ENCODE measurements around the gene SGIP1. TPM values are rescaled to one million over a fixed set of nuclear protein-coding genes. Genes with fewer than 3 reads are reported as not detected.

The SGIP1 gene
- total RNA-seq, 1 experiment from 2014 or later, result 2.8 TPM

DNA sequence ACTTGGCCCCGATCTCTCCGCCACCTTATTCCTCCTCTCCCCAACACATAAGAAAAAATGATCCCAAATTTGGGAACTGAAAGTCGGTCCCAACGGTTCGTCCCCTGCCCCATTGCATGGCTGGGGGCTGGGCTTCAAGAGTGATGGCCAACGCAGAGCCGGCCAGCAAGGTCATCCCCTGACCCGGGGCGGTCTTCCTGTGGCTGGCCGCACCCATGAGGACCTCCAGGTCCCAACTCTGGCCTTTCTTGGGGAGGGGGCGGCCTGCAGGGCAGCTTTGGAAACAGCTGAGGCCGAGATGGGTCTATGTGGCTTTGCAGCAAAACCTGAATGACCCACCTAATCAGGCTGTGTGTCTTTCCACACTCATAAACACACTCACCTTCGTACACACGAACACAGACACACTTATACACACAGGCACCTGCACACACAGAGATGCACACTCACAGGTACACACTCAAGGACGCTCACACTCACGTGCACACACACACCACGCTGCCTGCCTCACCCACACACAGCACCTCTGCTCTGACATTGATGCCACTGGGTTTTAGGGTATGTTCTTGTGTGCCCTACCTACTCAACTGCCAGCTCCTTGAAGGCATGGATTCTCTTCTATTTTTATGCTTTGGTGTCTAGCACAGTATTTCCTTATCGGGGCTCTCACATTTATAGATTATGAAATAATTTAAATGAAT, 218.9 kb downstream of the SGIP1 start:
- Histone ChIP-seq H3K27me3 (replicated peaks) (no peaks in the 10 kb centered on the region), H3K27ac (no peak overlapping the region), H3K9me3 (replicated peaks) (no peaks in the 10 kb centered on the region), H3K4me3 (no peak overlapping the region), H3K36me3 (no peaks in the 10 kb centered on the region), H3K4me1 (replicated peaks) (peaks cover 7% of the 10 kb centered on the region)
- DNase-seq (ENCODE audit: low read depth in 1 of 2, low spot score in 2 of 2), result no peak

DNA sequence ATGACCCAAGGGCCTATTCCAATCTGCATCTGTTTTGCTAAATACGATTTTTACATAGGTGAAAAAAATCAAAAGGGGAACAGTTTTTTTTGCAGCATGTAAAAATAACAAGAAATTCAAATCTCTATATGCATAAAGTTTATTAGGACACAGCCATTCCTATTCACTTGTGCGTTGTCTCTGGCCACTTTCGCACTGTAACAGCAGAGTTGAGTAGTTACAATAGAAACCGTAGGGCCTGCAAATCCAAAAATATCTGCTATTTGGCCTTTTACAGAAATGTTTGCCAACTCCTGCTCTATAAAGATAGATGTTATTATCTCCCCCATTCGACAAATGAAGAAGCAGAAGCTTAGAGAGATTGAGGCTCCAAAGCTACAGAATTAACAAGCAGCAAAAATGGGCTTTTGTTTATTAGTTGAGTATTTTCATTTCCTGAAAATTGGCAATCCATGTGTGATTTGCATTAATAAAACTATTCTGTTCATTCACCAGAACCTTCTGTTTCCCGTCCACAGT, 223.8 kb downstream of the SGIP1 start:
- DNase-seq (ENCODE audit: low read depth in 1 of 2, low spot score in 2 of 2), result no peak
- no peak overlapping the region for H3K27ac ChIP-seq
- H3K4me1 ChIP-seq (replicated peaks), result no peaks in the 10 kb centered on the region
- no peaks in the 10 kb centered on the region for H3K36me3 ChIP-seq
- H3K27me3 ChIP-seq (replicated peaks), result no peaks in the 10 kb centered on the region
- H3K4me3 ChIP-seq, result no peak overlapping the region
- H3K9me3 ChIP-seq (replicated peaks), result no peaks in the 10 kb centered on the region

DNA sequence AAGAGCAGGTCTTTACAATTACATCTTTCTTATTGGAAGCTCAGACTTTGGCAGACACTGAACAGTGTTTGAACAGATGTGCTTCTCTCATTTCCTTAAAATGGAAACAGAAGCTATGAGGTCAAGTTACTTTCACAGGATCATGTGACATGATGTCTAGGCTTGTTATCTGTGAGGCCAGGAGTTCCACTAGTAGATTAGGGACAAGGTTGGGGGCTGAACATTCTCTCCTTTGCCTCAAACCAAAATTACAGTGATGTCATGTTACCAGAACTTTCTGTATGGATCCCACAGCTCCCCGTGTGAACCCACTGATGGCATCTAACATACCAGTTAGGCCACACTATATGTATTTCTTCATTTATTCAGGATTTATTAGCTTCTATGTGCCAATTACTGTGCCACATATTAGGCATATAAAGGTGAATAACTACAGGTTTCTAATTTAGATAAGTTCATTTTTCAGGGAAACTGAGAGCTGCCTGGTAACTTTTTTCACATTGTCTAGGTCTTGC, 224.3 kb downstream of the SGIP1 start:
- no peak for DNase-seq (ENCODE audit: low read depth in 1 of 2, low spot score in 2 of 2)
- Histone ChIP-seq H3K4me3 (no peak overlapping the region), H3K27me3 (replicated peaks) (no peaks in the 10 kb centered on the region), H3K27ac (no peak overlapping the region), H3K36me3 (no peaks in the 10 kb centered on the region), H3K4me1 (replicated peaks) (no peaks in the 10 kb centered on the region), H3K9me3 (replicated peaks) (no peaks in the 10 kb centered on the region)

DNA sequence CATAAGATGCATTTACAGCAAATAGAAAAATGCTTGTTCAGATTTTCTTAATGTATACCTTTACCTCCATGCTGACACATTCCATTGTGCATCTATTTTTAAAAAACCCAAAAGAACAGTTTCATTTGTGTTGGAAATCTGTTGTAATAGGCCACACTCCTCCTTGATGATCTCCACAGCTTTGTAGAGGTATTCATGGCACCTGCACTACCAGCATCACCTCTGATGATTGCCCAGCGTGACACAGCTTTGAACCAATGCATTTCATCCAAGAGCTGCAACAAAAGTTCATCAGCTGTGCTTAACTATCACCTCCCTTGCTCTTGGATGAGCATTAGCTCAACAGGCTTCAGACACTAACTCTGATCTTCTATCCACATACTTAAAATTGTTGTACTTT, 226.6 kb downstream of the SGIP1 start:
- no peak for DNase-seq (ENCODE audit: low read depth in 1 of 2, low spot score in 2 of 2)
- Histone ChIP-seq H3K27me3 (replicated peaks) (no peaks in the 10 kb centered on the region), H3K4me3 (no peak overlapping the region), H3K9me3 (replicated peaks) (no peaks in the 10 kb centered on the region), H3K36me3 (no peaks in the 10 kb centered on the region), H3K4me1 (replicated peaks) (no peaks in the 10 kb centered on the region), H3K27ac (no peak overlapping the region)

DNA sequence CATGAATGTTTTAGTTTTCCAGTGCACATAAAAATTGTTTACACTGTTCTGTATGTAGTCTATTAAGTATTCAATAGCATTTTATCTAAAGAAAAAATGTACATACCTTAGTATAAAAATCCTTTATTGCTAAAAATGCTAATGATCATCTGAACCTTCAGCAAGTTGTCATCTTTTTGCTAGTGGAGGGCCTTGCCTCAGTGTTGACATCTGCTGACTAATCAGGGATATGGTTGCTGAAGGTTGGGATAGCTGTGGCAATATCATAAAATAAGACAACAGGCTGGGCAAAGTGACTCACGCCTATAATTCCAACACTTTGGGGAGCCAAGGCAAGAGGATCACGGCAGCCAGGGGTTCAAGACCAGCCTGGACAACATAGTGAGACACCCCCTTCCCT, 227.3 kb downstream of the SGIP1 start:
- H3K27ac ChIP-seq, result no peak overlapping the region
- H3K9me3 ChIP-seq (replicated peaks), result no peaks in the 10 kb centered on the region
- no peaks in the 10 kb centered on the region for H3K27me3 ChIP-seq (replicated peaks)
- no peaks in the 10 kb centered on the region for H3K4me1 ChIP-seq (replicated peaks)
- DNase-seq (ENCODE audit: low read depth in 1 of 2, low spot score in 2 of 2), result no peak
- H3K4me3 ChIP-seq, result no peak overlapping the region
- no peaks in the 10 kb centered on the region for H3K36me3 ChIP-seq

DNA sequence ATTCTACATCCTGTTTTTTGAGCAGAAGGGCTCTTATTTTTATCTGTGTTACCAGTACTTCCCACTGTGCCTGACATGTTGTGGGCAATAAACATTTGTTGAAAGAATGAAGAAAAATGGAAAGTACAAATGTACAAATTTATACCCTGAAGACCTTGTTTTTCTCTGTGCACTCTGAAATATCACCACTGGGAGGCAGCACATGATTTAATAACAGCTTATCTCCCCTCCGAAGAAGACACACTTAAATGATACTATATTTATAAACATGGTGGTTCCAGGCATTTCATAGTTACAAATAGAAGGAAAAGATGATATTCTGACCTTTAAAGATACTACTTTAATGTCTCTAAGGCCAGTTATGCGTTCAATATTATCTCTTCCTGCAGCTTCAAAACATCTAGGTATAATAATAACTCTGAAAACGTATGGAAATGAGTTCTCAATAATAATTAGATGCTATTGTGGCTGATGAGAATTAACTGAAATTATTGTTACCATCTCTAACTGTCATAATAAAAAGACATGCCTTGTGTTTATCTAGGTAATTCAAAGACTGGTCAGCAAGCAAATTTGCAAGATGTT, 231.1 kb downstream of the SGIP1 start:
- Histone ChIP-seq H3K27me3 (replicated peaks) (no peaks in the 10 kb centered on the region), H3K9me3 (replicated peaks) (no peaks in the 10 kb centered on the region)
- DNase-seq (ENCODE audit: low read depth in 1 of 2, low spot score in 2 of 2), result peak in 1 of 2 experiments; percentile 33

DNA sequence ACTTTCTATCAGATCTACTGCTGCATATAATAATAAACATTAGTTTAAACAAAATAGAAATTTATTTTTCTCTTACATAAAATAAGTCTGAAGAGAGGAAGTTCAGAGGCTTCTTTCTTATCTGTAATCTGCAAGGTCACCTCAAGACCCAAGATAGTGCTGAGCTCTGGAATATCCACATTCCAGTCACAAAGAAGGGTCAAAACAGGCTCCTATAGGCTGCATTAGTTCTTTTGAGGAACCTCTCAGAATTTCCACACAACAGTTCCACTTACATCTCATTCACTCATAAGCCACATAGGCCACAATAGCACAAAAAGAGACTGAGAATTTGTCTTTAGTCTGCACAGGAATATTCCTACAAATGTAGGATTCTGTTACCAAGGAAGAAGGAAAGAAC, 233.7 kb downstream of the SGIP1 start:
- Histone ChIP-seq H3K9me3 (replicated peaks) (no peaks in the 10 kb centered on the region), H3K27me3 (replicated peaks) (no peaks in the 10 kb centered on the region), H3K27ac (no peak overlapping the region), H3K36me3 (no peaks in the 10 kb centered on the region), H3K4me3 (no peak overlapping the region), H3K4me1 (replicated peaks) (no peaks in the 10 kb centered on the region)
- DNase-seq (ENCODE audit: low read depth in 1 of 2, low spot score in 2 of 2), result no peak

More for the DNA sequence above, 231.1 kb downstream of the SGIP1 start:
- H3K36me3 ChIP-seq, result no peaks in the 10 kb centered on the region
- H3K4me3 ChIP-seq, result no peak overlapping the region
- no peak overlapping the region for H3K27ac ChIP-seq
- no peaks in the 10 kb centered on the region for H3K4me1 ChIP-seq (replicated peaks)

DNA sequence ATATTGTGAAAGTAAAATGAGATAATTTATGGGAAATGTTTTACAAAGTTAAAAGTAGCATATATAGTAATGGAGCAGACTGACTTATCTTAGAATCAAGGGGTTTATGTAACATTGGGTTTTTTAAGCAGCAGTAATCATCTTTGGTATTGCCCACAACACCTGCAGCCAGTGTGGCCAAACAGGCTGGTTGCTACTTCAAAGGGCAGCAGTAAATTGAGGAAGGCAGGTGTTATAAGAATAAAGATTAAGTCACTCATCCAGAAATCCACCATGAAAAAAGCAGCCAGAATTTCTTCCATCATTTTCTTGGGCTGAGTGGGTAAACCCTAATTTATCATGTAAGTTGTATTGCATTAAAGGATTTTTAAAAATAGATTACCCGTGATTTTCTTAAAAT, 235.0 kb downstream of the SGIP1 start:
- H3K9me3 ChIP-seq (replicated peaks), result no peaks in the 10 kb centered on the region
- H3K4me1 ChIP-seq (replicated peaks), result no peaks in the 10 kb centered on the region
- H3K36me3 ChIP-seq, result no peaks in the 10 kb centered on the region
- DNase-seq (ENCODE audit: low read depth in 1 of 2, low spot score in 2 of 2), result no peak
- H3K4me3 ChIP-seq, result no peak overlapping the region
- no peak overlapping the region for H3K27ac ChIP-seq
- no peaks in the 10 kb centered on the region for H3K27me3 ChIP-seq (replicated peaks)

DNA sequence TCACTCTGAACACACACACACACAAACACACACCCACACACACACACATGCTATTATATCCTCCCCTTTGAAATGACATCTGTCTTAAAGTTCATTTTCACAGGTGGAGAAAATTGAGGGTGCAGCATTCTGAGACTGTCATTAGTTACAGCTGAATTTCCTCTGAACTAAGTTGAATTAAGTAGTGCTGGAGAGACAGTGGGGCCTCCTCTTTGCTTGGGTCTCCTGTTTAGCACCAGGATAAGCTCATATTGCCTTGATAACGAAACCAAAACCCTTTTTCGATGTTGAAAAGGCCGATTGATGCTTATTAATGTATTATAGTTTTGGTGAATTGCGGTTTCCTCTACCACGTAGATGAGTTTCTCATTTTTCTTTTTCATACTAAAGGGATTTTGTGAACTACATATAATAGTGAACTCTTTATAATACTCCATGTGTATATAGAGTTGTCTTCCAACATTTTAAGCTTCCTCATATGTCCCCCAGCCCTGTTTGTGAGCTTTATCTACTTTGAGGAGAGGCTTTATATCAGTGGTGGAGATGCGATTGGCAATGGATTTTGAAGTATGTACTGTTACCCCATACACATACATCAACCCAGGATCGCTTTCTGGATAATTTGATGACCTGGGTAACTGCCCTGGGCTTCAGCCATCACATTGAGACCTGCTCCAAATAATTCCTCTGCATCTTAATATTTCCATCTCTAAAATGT, 235.7 kb downstream of the SGIP1 start:
- DNase-seq (ENCODE audit: low read depth in 1 of 2, low spot score in 2 of 2), result no peak
- no peak overlapping the region for H3K27ac ChIP-seq
- H3K4me3 ChIP-seq, result peak overlapping the region; percentile 9; the same call in 1 of the 2 replicates
- no peaks in the 10 kb centered on the region for H3K36me3 ChIP-seq
- no peaks in the 10 kb centered on the region for H3K4me1 ChIP-seq (replicated peaks)
- no peaks in the 10 kb centered on the region for H3K27me3 ChIP-seq (replicated peaks)
- no peaks in the 10 kb centered on the region for H3K9me3 ChIP-seq (replicated peaks)

DNA sequence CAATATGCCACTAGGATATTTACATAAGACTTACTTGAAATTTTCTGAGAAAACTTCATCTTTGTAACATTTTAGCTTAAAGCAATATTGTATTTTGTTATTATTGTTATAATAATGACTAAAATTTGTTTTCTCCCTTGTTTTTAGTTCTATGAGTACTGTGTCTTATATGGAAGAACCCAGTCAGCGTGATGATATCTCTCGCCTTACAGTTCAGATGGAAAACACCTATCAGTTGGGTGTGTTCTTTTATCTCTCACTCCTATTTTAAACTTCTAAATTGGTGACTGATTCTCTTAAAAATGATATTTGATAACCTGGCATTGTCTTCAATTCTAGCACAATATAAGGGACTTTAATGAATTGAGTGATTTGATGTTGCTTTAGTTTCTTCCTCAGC, 236.3 kb downstream of the SGIP1 start:
- Histone ChIP-seq H3K36me3 (no peaks in the 10 kb centered on the region), H3K27me3 (replicated peaks) (no peaks in the 10 kb centered on the region), H3K27ac (no peak overlapping the region), H3K4me1 (replicated peaks) (no peaks in the 10 kb centered on the region), H3K4me3 (no peak overlapping the region), H3K9me3 (replicated peaks) (no peaks in the 10 kb centered on the region)
- DNase-seq (ENCODE audit: low read depth in 1 of 2, low spot score in 2 of 2), result no peak

DNA sequence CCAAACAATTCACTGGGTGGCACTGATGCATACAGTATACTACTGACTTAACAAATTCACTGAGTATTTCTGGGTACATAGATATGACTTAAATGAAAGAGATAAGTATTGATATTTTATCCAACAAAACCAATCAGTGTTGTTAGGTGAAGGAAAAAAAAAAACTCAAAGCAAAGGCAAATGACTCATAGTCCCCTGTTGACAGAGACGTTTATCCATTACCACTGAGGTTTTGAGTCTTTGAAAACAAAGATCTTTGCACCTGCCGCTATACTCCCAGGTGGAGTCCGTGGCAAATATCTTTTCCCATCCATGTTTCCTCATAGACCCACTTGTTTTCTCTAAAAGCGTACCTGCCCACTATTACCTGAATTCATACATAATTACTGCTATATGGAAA, 236.7 kb downstream of the SGIP1 start:
- H3K27me3 ChIP-seq (replicated peaks), result no peaks in the 10 kb centered on the region
- no peak overlapping the region for H3K4me3 ChIP-seq
- no peaks in the 10 kb centered on the region for H3K4me1 ChIP-seq (replicated peaks)
- no peaks in the 10 kb centered on the region for H3K36me3 ChIP-seq
- no peaks in the 10 kb centered on the region for H3K9me3 ChIP-seq (replicated peaks)
- no peak for DNase-seq (ENCODE audit: low read depth in 1 of 2, low spot score in 2 of 2)
- H3K27ac ChIP-seq, result no peak overlapping the region

DNA sequence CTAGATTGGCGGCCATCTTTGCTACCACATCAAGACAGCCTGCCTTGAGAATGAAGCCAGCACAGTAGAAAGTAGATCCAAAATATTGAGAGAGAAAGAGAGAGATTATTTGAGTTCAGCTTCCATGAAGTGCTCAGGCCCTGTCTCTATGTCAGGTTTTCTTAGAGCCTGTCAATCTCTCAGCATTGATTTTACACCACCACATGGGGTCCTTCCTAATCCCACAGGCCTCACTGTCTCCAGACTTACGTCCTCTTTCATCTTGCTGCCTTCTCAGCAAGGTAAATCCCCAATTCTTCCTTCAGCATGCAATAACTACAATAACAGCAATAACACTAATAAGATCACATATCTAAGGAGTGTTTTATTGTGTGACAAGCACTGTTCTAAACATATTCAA, 239.3 kb downstream of the SGIP1 start:
- no peaks in the 10 kb centered on the region for H3K4me1 ChIP-seq (replicated peaks)
- no peaks in the 10 kb centered on the region for H3K9me3 ChIP-seq (replicated peaks)
- H3K27ac ChIP-seq, result no peak overlapping the region
- H3K27me3 ChIP-seq (replicated peaks), result peaks cover 5% of the 10 kb centered on the region; the same call in 1 of the 2 replicates
- no peak overlapping the region for H3K4me3 ChIP-seq
- no peaks in the 10 kb centered on the region for H3K36me3 ChIP-seq
- no peak for DNase-seq (ENCODE audit: low read depth in 1 of 2, low spot score in 2 of 2)

DNA sequence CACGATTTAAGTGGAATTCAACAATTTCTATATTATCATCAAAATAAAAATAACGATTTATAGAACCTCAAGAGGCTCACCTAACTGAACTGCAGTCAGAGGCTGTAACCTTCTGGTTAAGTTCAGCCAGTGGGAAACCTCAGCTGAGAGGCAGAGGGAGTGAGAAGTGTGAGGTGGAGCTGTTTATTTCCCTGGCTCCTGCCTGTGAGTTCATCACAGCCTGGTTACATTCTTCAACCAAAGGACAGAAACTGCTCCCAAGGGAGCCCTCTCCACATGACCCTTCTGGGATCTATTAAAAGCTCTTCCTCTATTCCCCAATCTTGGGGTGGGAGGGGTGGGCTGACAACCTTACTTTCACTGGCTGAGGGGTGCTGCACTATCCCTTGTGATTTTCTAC, 240.5 kb downstream of the SGIP1 start:
- no peak for DNase-seq (ENCODE audit: low read depth in 1 of 2, low spot score in 2 of 2)
- H3K4me1 ChIP-seq (replicated peaks), result no peaks in the 10 kb centered on the region
- no peaks in the 10 kb centered on the region for H3K36me3 ChIP-seq
- no peak overlapping the region for H3K27ac ChIP-seq
- peaks cover 7% of the 10 kb centered on the region; the same call in 1 of the 2 replicates for H3K27me3 ChIP-seq (replicated peaks)
- H3K4me3 ChIP-seq, result no peak overlapping the region
- no peaks in the 10 kb centered on the region for H3K9me3 ChIP-seq (replicated peaks)

DNA sequence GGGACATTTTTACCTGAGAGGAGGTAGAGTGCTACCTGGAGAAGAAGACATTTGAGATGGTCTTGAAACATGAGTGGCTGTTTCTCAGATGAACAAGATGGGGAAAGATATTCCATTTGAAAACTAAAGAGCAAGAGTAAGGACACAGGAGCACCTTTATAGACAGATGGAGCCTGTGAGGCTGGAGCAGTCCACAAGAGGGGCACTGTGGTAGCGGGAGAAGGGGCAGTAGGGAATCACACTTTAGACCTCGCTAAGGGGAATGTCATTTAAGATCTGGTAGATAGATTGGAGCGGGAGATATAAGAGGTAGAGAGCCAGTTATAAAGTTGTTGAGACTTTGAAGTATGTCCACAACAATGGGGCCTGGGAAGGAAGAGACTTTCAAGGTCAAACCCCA, 241.7 kb downstream of the SGIP1 start:
- no peaks in the 10 kb centered on the region for H3K9me3 ChIP-seq (replicated peaks)
- H3K4me3 ChIP-seq, result no peak overlapping the region
- no peaks in the 10 kb centered on the region for H3K4me1 ChIP-seq (replicated peaks)
- no peak for DNase-seq (ENCODE audit: low read depth in 1 of 2, low spot score in 2 of 2)
- H3K27ac ChIP-seq, result no peak overlapping the region
- H3K36me3 ChIP-seq, result no peaks in the 10 kb centered on the region
- H3K27me3 ChIP-seq (replicated peaks), result peaks cover 7% of the 10 kb centered on the region; the same call in 1 of the 2 replicates
